ENCODE measurements around the gene RNF145. TPM values are rescaled to one million over a fixed set of nuclear protein-coding genes. Genes with fewer than 3 reads are reported as not detected.

The RNF145 gene
- total and polyA plus RNA-seq, 10 of the 15 experiments (the other 5 are each of a cell fraction or from before 2014, with no cell fraction given), result 9.7 to 58.1 (median 38.2) TPM

DNA sequence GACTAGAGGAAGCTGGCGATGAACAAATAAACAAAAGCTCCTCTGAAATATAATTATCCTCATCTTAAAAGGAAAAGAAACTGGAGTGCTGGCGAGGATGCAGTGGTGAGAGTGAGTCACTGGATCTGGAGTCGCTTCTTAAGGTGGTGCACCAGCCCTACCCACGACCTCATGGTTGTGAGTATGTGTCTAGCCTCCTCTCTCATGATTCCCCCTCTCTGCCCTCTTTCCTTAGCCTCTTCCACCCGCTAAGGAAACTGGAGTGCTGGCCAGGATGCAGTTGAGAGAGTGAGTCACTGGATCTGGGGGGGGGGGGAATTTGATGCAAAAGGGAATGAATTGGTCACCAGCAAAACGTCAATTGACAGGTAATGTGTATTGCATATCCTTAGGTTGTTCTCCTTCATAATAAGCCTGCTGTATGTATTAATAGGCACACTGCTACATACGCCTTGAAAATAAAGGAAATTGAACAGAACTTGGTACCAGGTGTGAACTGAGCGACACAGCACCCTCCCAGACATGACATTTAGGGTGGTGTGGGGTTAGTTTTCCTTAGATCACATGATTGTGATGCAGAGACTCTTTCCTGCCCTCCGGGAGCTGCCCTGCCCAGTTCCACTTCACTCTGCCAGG is 73.3 kb downstream of the RNF145 start:
- Histone ChIP-seq H3K9me3 (replicated peaks; ENCODE audit: control insufficient read depth, insufficient read depth, low read length) (no peaks in the 10 kb centered on the region), H3K4me1 (ENCODE audit: control insufficient read depth, insufficient read depth, low read length) (no peaks in the 10 kb centered on the region), H4K20me1 (ENCODE audit: control insufficient read depth, insufficient read depth) (no peaks in the 10 kb centered on the region), H3K27ac (ENCODE audit: control insufficient read depth, insufficient read depth) (no peak overlapping the region), H3K9ac (ENCODE audit: control insufficient read depth, insufficient read depth, low read length) (no peak overlapping the region), H3K4me3 (no peak overlapping the region), H3K36me3 (ENCODE audit: control insufficient read depth in 2 of 2, insufficient read depth in 2 of 2, low read length in 1 of 2) (no peaks in the 10 kb centered on the region), H3K27me3 (replicated peaks in 1 of 2; ENCODE audit: control insufficient read depth in 2 of 2, insufficient read depth in 2 of 2, low read length in 1 of 2) (0 out of 4 replicates have a peak, but pooled peaks cover 0 to 4% of the 10 kb centered on the region in 2 experiments), H2AFZ (ENCODE audit: control insufficient read depth, low read depth, low read length) (no peak overlapping the region), H3K4me2 (ENCODE audit: control insufficient read depth, insufficient read depth) (no peak overlapping the region), H3K79me2 (ENCODE audit: control insufficient read depth, insufficient read depth, low read length) (no peaks in the 10 kb centered on the region)
- ChIA-PET SMC1A (ENCODE audit: uncharacterized antibody, unreplicated experiment) (interaction anchor here (1.3 kb wide), 1 partner anchor 1061 kb away, joined by 4 read pairs; no protein-coding TSS in a partner anchor), POLR2A (no interaction called here), CTCF (interaction anchor here (0.6 to 1.4 kb wide), 3 partner anchors 13 to 961 kb away, joined by 3 to 4 read pairs (median 3); no protein-coding TSS in a partner anchor), RAD21 (ENCODE audit: unreplicated experiment) (interaction anchor here (1.5 to 1.8 kb wide), 2 partner anchors 961 to 1061 kb away, joined by 3 to 6 read pairs; no protein-coding TSS in a partner anchor)
- BruUV-seq (replicated peaks), result no TSS peak
- DNase-seq (ENCODE audit: low read depth, low spot score) (no peak), FAIRE-seq (no peak), ATAC-seq (no peak)
- TF ChIP-seq MTA2 (IDR thresholded peaks at IDR 0.05; ENCODE audit: low read depth), result no peak
- TF ChIP-seq STAT1 (conservative IDR thresholded peaks at IDR 0.05), result no peak
- TF ChIP-seq, protein P1, sequence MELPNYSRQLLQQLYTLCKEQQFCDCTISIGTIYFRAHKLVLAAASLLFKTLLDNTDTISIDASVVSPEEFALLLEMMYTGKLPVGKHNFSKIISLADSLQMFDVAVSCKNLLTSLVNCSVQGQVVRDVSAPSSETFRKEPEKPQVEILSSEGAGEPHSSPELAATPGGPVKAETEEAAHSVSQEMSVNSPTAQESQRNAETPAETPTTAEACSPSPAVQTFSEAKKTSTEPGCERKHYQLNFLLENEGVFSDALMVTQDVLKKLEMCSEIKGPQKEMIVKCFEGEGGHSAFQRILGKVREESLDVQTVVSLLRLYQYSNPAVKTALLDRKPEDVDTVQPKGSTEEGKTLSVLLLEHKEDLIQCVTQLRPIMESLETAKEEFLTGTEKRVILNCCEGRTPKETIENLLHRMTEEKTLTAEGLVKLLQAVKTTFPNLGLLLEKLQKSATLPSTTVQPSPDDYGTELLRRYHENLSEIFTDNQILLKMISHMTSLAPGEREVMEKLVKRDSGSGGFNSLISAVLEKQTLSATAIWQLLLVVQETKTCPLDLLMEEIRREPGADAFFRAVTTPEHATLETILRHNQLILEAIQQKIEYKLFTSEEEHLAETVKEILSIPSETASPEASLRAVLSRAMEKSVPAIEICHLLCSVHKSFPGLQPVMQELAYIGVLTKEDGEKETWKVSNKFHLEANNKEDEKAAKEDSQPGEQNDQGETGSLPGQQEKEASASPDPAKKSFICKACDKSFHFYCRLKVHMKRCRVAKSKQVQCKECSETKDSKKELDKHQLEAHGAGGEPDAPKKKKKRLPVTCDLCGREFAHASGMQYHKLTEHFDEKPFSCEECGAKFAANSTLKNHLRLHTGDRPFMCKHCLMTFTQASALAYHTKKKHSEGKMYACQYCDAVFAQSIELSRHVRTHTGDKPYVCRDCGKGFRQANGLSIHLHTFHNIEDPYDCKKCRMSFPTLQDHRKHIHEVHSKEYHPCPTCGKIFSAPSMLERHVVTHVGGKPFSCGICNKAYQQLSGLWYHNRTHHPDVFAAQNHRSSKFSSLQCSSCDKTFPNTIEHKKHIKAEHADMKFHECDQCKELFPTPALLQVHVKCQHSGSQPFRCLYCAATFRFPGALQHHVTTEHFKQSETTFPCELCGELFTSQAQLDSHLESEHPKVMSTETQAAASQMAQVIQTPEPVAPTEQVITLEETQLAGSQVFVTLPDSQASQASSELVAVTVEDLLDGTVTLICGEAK (IDR thresholded peaks at IDR 0.05; ENCODE audit: borderline replicate concordance), result no peak
- TF ChIP-seq ETV6 (conservative IDR thresholded peaks at IDR 0.05 in 1 of 2, IDR thresholded peaks at IDR 0.05 in 1 of 2; ENCODE audit: borderline replicate concordance in 1 of 2, low read depth in 1 of 2), result no peak
- TF ChIP-seq ZNF207 (IDR thresholded peaks at IDR 0.05; ENCODE audit: borderline replicate concordance), result no peak
- TF ChIP-seq EP300 (IDR thresholded peaks at IDR 0.05; ENCODE audit: borderline replicate concordance in 1 of 2, control insufficient read depth in 1 of 2, low read depth in 2 of 2, low read length in 2 of 2), result no peak
- no peak for TF ChIP-seq IRF4 (IDR thresholded peaks at IDR 0.05; ENCODE audit: low read depth, low read length)
- no peak for TF ChIP-seq ZNF24 (IDR thresholded peaks at IDR 0.05)
- no peak for TF ChIP-seq ASH2L (IDR thresholded peaks at IDR 0.05; ENCODE audit: borderline replicate concordance, low read depth)
- TF ChIP-seq NFYB (IDR thresholded peaks at IDR 0.05; ENCODE audit: insufficient read depth, low read depth, low read length), result no peak
- TF ChIP-seq POLR2AphosphoS2 (IDR thresholded peaks at IDR 0.05; ENCODE audit: low read depth, low read length), result no peak
- no peak for TF ChIP-seq SUPT20H (IDR thresholded peaks at IDR 0.05; ENCODE audit: borderline replicate concordance, control insufficient read depth, low read depth, low read length)
- WGBS (ENCODE audit: insufficient coverage, insufficient replicate concordance, low lambda C conversion rate, missing lambda C conversion rate), result 20% methylated on average over 9 of the region's 9 CpGs
- intact Hi-C loops (cut with micrococcal nuclease; ENCODE audit: unreplicated experiment), result loop anchor here (10.0 kb wide), 1 partner anchor 1121 kb away; no protein-coding TSS in a partner anchor
- in situ Hi-C loops (cut with MboI), result loop anchor here (10.0 kb wide), 3 partner anchors 971 to 1371 kb away; no protein-coding TSS in a partner anchor
